HepG2 (cell line): ENCODE measurements around the gene AMOTL1. TPM values are rescaled to one million over a fixed set of nuclear protein-coding genes. Genes with fewer than 3 reads are reported as not detected.

ENCODE experiments used
- ATAC-seq: fragments of 200-7000 bp; cut with Tn5 transposase; 3 replicates; pipeline ENCODE4 v1.9.1; 2020; ENCODE audit warnings: mild to moderate bottlenecking, moderate library complexity
- BruUV-seq: library from RNA; stranded (reverse); fragments of 400-500 nt; replicated peaks from 2 replicates; lab custom pipeline; 2021; lab: Mats Ljungman, UMichigan
- CTCF ChIA-PET: fragments of 300-600 bp; formaldehyde crosslinking; extraction: SDS; loops from one replicate; lab custom pipeline; 2021; ENCODE audit warnings: low total read pairs, inconsistent platforms, low intra/inter-chr PET ratio; lab: Yijun Ruan, JAX
- POLR2A ChIA-PET: fragments of 350-600 bp; sonication (Branson Sonifier 250); formaldehyde crosslinking; loops from one replicate; lab custom pipeline; 2020; ENCODE audit warnings: antibody characterized with exemption, inconsistent platforms; lab: Yijun Ruan, JAX
- DNase-seq: peaks from one replicate; pipeline ENCODE4 v3.0.0-alpha.2; 2015; ENCODE audit warnings: low spot score
- FAIRE-seq: peaks from 3 replicates; lab custom pipeline; 2011; peaks lifted over from hg19 to GRCh38; lab: Jason Lieb, UNC
- H2AFZ ChIP-seq: one replicate; pipeline ENCODE4 v1.6.1; 2011; ENCODE audit warnings: low read length, inconsistent platforms
- H3K27ac ChIP-seq: fragments of 300-600 bp; 3 replicates; pipeline ENCODE4 v1.8.0; 2011; ENCODE audit warnings: mixed run types, mild to moderate bottlenecking, mixed read lengths, low read length, inconsistent platforms; ENCODE audit not compliant: insufficient read depth; ENCODE audit errors: extremely low read length
- H3K27me3 ChIP-seq, 2 experiments: fragments of 200-600 bp in 1 of 2; 2 replicates in 1 of 2; 3 replicates in 1 of 2; pipeline versions ENCODE4 v1.6.0 to v1.8.0; 2011; ENCODE audit warnings: low read length in 2 of 2, mild to moderate bottlenecking in 2 of 2, moderate library complexity in 2 of 2, inconsistent platforms in 1 of 2; ENCODE audit not compliant: insufficient read depth in 2 of 2, control insufficient read depth in 1 of 2
- H3K36me3 ChIP-seq, 2 experiments: fragments of 200-600 bp in 1 of 2; replicated peaks in 1 of 2; 2 replicates in 1 of 2; 3 replicates in 1 of 2; pipeline versions ENCODE4 v1.5.1 to v1.8.0; 2011; ENCODE audit warnings: low read length in 2 of 2, inconsistent platforms in 1 of 2; ENCODE audit not compliant: insufficient read depth in 2 of 2, control insufficient read depth in 1 of 2
- H3K4me1 ChIP-seq: 2 replicates; pipeline ENCODE4 v1.5.1; 2012; ENCODE audit warnings: low read length, inconsistent platforms; ENCODE audit not compliant: insufficient read depth
- H3K4me2 ChIP-seq: 2 replicates; pipeline ENCODE4 v1.6.0; 2011; ENCODE audit warnings: low read depth, low read length, inconsistent platforms
- H3K4me3 ChIP-seq, 3 experiments: fragments of 200-600 bp in 1 of 3; sonication (generic), shearing (Covaris generic) in 1 of 3; replicated peaks in 1 of 3; 2 replicates each; pipeline ENCODE4 v1.5.1; 2011 to 2016; ENCODE audit warnings: low read length in 3 of 3, inconsistent platforms in 2 of 3, low read depth in 2 of 3, mild to moderate bottlenecking in 2 of 3, control low read depth in 1 of 3, mixed read lengths in 1 of 3; ENCODE audit not compliant: insufficient read depth in 1 of 3
- H3K79me2 ChIP-seq: one replicate; pipeline ENCODE4 v1.6.1; 2011; ENCODE audit warnings: low read length, inconsistent platforms; ENCODE audit not compliant: insufficient read depth
- H3K9ac ChIP-seq: 2 replicates; pipeline ENCODE4 v1.6.0; 2011; ENCODE audit warnings: mild to moderate bottlenecking, low read depth, low read length, inconsistent platforms; ENCODE audit not compliant: insufficient read depth
- H3K9me3 ChIP-seq: 2 replicates; pipeline ENCODE4 v1.5.1; 2012; ENCODE audit warnings: mild to moderate bottlenecking, low read length
- H4K20me1 ChIP-seq: 2 replicates; pipeline ENCODE4 v1.6.0; 2011; ENCODE audit warnings: inconsistent platforms, mild to moderate bottlenecking, low read length, moderate library complexity; ENCODE audit not compliant: insufficient read depth
- BRCA1 ChIP-seq: sonication (generic); formaldehyde crosslinking; IDR thresholded peaks from 2 replicates; pipeline ENCODE4 v1.4.0; 2020; ENCODE audit warnings: missing genetic modification reagents
- CCDC6 ChIP-seq: sonication (generic); formaldehyde crosslinking; IDR thresholded peaks from 2 replicates; pipeline ENCODE4 v1.8.1; 2022; ENCODE audit warnings: mild to moderate bottlenecking, missing genetic modification reagents, moderate library complexity
- DRAP1 ChIP-seq: IDR thresholded peaks from 2 replicates; pipeline ENCODE4 v1.6.1; 2016; ENCODE audit warnings: missing genetic modification reagents, missing compliant biosample characterization
- KDM6A ChIP-seq: IDR thresholded peaks from 2 replicates; pipeline ENCODE4 v1.6.1; 2016; ENCODE audit warnings: low read depth
- SAP130 ChIP-seq: IDR thresholded peaks from 2 replicates; pipeline ENCODE4 v1.6.1; 2016; ENCODE audit warnings: low read depth
- SNAPC5 ChIP-seq: sonication (generic); formaldehyde crosslinking; IDR thresholded peaks from 2 replicates; pipeline ENCODE4 v1.8.1; 2023; ENCODE audit warnings: mild to moderate bottlenecking, missing genetic modification reagents, borderline replicate concordance
- SP4 ChIP-seq: sonication (generic); formaldehyde crosslinking; IDR thresholded peaks from 2 replicates; pipeline ENCODE4 v1.8.1; 2023; ENCODE audit warnings: mild to moderate bottlenecking, missing genetic modification reagents
- STAG1 ChIP-seq: sonication (generic); formaldehyde crosslinking; IDR thresholded peaks from 2 replicates; pipeline ENCODE4 v1.4.0; 2020; ENCODE audit warnings: missing genetic modification reagents
- STAT5B ChIP-seq: sonication (generic); formaldehyde crosslinking; IDR thresholded peaks from 2 replicates; pipeline ENCODE4 v1.4.0; 2020; ENCODE audit warnings: missing genetic modification reagents
- TMF1 ChIP-seq: sonication (generic); formaldehyde crosslinking; IDR thresholded peaks from 2 replicates; pipeline ENCODE4 v1.8.1; 2022; ENCODE audit warnings: low read depth, missing genetic modification reagents
- XBP1 ChIP-seq: sonication (generic); formaldehyde crosslinking; IDR thresholded peaks from 2 replicates; pipeline ENCODE4 v1.5.0; 2020; ENCODE audit warnings: missing genetic modification reagents
- YY1 ChIP-seq: IDR thresholded peaks from 2 replicates; pipeline ENCODE4 v1.6.1; 2011; ENCODE audit warnings: low read length, low read depth, moderate library complexity, mild to moderate bottlenecking; ENCODE audit not compliant: insufficient read depth, insufficient replicate concordance
- ZNF121 ChIP-seq: sonication (generic); formaldehyde crosslinking; IDR thresholded peaks from 2 replicates; pipeline ENCODE4 v1.5.0; 2020; ENCODE audit warnings: mild to moderate bottlenecking, missing genetic modification reagents
- ZNF331 ChIP-seq: sonication (generic); formaldehyde crosslinking; IDR thresholded peaks from 2 replicates; pipeline ENCODE4 v1.4.0; 2020; ENCODE audit warnings: missing genetic modification reagents
- ZNF737 ChIP-seq: sonication (generic); formaldehyde crosslinking; IDR thresholded peaks from 2 replicates; pipeline ENCODE4 v1.5.0; 2020; ENCODE audit warnings: missing genetic modification reagents, mild to moderate bottlenecking, borderline replicate concordance
- ZNF75D ChIP-seq: sonication (generic); formaldehyde crosslinking; IDR thresholded peaks from 2 replicates; pipeline ENCODE4 v1.8.1; 2023; ENCODE audit warnings: missing genetic modification reagents, mild to moderate bottlenecking, borderline replicate concordance
- ZUFSP ChIP-seq: sonication (generic); formaldehyde crosslinking; IDR thresholded peaks from 2 replicates; pipeline ENCODE4 v1.9.0; 2021; ENCODE audit warnings: missing genetic modification reagents, mild to moderate bottlenecking, borderline replicate concordance
- WGBS: methylation state at CpG from one replicate; pipeline ENCODE4 v1.1.6; 2017; ENCODE audit warnings: low lambda C conversion rate; 5-methylcytosine and 5-hydroxymethylcytosine counted together
- in situ Hi-C: cut with HindIII; loops from 2 replicates; pipeline ENCODE4 v1.10.0; 2017; ENCODE audit warnings: low pct_unique_long_range_greater_than_20kb; ENCODE audit not compliant: extremely low pct_ligation_motif_present
- intact Hi-C: fragments of 100-400 bp; cut with micrococcal nuclease; formaldehyde crosslinking; loops from one replicate; pipeline ENCODE4 v1.10.0; 2022; ENCODE audit not compliant: unreplicated experiment
- polyA plus RNA-seq, 8 experiments: library from polyadenylated mRNA; depleted of rRNA in 3 of 8; stranded (reverse) in 7 of 8; unstranded in 1 of 8; fragments of >200 nt; fragmentation: Illumina TruSeq in 4 of 8; extraction: Trizol in 4 of 8; gene quantifications; 2 replicates each; pipeline versions ENCODE4 v1.2.1 to v1.2.3, GENCODE V29; 2011 to 2016; ENCODE audit warnings: low read depth in 4 of 8, missing spikeins in 1 of 8, mixed read lengths in 1 of 8; ENCODE audit not compliant: insufficient read depth in 1 of 8
- total RNA-seq, 5 experiments: library from RNA; depleted of rRNA; stranded (reverse); fragments of >200 nt; fragmentation: Illumina TruSeq; extraction: Trizol; gene quantifications; 2 replicates each; pipeline ENCODE4 v1.2.3, GENCODE V29; 2016; ENCODE audit warnings: low read depth in 1 of 5

The AMOTL1 gene
- total and polyA plus RNA-seq, 2 of the 13 experiments (the other 11 are each of a cell fraction or from before 2014, with no cell fraction given): 0.01 to 0.20 TPM

GRCh38 chr11:94742665-94743064, 25.5 kb upstream of the AMOTL1 start:
- intact Hi-C loops: loop anchor here (10.0 kb wide), 1 partner anchor 118 kb away; no protein-coding TSS in a partner anchor
- Histone ChIP-seq H3K4me2 (no peak overlapping the region), H3K27me3 (peaks cover 4 to 32% of the 10 kb centered on the region in 2 experiments), H3K4me1 (peaks cover 9% of the 10 kb centered on the region), H3K27ac (no peak overlapping the region), H3K9me3 (no peaks in the 10 kb centered on the region), H3K4me3 (no peak overlapping the region), H2AFZ (no peak overlapping the region), H3K36me3 (no peaks in the 10 kb centered on the region), H4K20me1 (no peaks in the 10 kb centered on the region), H3K9ac (no peak overlapping the region), H3K79me2 (no peaks in the 10 kb centered on the region)
- whole genome bisulfite sequencing: 66% methylated on average over 2 of the region's 2 CpGs
- TF ChIP-seq CCDC6 (CRISPR knock-in tag) (no peak), ZNF331 (CRISPR knock-in tag) (no peak), STAG1 (CRISPR knock-in tag) (no peak), BRCA1 (no peak), ZNF75D (no peak)
- ATAC-seq (no peak), DNase-seq (no peak), FAIRE-seq (no peak)
- in situ Hi-C loops: no loop called here
- ChIA-PET POLR2A (no interaction called here), CTCF (no interaction called here)
- no TSS peak for BruUV-seq

- no peaks in the 10 kb centered on the region for H4K20me1 ChIP-seq
- POLR2A ChIA-PET: no interaction called here
- in situ Hi-C loops: no loop called here
- DNase-seq: no peak
- no peak overlapping the region for H3K27ac ChIP-seq
- H3K9me3 ChIP-seq: no peaks in the 10 kb centered on the region
- 1% methylated on average over 3 of the region's 3 CpGs for WGBS
- TF ChIP-seq ZNF121 (no peak), SNAPC5 (CRISPR knock-in tag) (no peak), YY1 (no peak), XBP1 (CRISPR knock-in tag) (no peak), TMF1 (CRISPR knock-in tag) (no peak), STAT5B (CRISPR knock-in tag) (no peak), SP4 (CRISPR knock-in tag) (no peak), ZUFSP (CRISPR knock-in tag) (no peak), KDM6A (CRISPR knock-in tag) (no peak), ZNF737 (CRISPR knock-in tag) (no peak), SAP130 (CRISPR knock-in tag) (no peak), DRAP1 (CRISPR knock-in tag) (no peak)
- TF ChIP-seq, all 625 proteins: peak for 0
- FAIRE-seq (no peak), ATAC-seq (no peak)
- Histone ChIP-seq H3K4me2 (no peak overlapping the region), H3K4me3 (no peak overlapping the region), H3K9ac (no peak overlapping the region), H3K79me2 (no peaks in the 10 kb centered on the region), H3K4me1 (no peaks in the 10 kb centered on the region), H2AFZ (no peak overlapping the region), H3K36me3 (no peaks in the 10 kb centered on the region), H3K27me3 (peaks cover 0 to 7% of the 10 kb centered on the region in 2 experiments; a peak in 3 of 5 replicates)
- intact Hi-C loops: loop anchor here (10.0 kb wide), 1 partner anchor 122 kb away; no protein-coding TSS in a partner anchor
- CTCF ChIA-PET: no interaction called here
- no TSS peak for BruUV-seq
These were observed 21.4 kb upstream of the AMOTL1 start for GRCh38 chr11:94746721-94747120.
